Epithelial cell of esophagus (primary cell): Measurements from ENCODE around the gene NGFR.

ENCODE experiments used
- DNase-seq: peaks from one replicate; pipeline ENCODE4 v3.0.0; 2010; ENCODE audit warnings: low read depth
- H3K4me3 ChIP-seq: 2 replicates; pipeline ENCODE4 v1.5.1; 2011; ENCODE audit warnings: mild to moderate bottlenecking, low read length, control low read depth
- CTCF ChIP-seq: IDR thresholded peaks from 2 replicates; pipeline ENCODE4 v1.5.1; 2011; ENCODE audit warnings: low read depth, mild to moderate bottlenecking, low read length, control low read depth, inconsistent platforms; ENCODE audit not compliant: insufficient read depth; ENCODE audit errors: missing control alignments

Gene NGFR

DNA sequence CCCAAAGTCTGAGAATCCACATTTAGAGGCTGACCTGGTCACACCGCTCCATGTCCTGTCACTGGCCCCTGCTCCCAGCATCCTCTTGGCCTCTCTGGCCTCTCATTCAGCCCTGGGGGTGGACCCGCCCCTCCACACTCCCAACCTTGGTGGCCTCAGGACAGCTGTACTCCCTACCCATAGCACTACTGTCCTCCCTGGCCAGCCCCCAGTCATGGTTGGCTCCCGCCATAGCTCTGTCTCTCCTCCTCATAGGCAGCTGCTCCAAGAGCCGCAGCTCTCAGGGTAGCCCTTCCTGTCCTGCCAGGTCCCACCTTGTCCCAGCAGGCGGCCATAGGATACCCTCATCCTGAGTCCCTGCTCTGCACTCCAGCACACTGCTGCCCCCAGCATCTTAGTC lies 42.4 kb upstream of the NGFR start:
- H3K4me3 ChIP-seq, result no peak overlapping the region
- no peak for TF ChIP-seq CTCF
- DNase-seq, result no peak

- no peak overlapping the region for H3K4me3 ChIP-seq
- no peak for TF ChIP-seq CTCF
- no peak for DNase-seq
Measured at GRCh38 chr17:49454050-49454449, 41.0 kb upstream of the NGFR start.

- no peak for DNase-seq
- H3K4me3 ChIP-seq, result no peak overlapping the region
- TF ChIP-seq CTCF, result no peak
Measured at GRCh38 chr17:49455272-49455861, 39.7 kb upstream of the NGFR start.

DNA sequence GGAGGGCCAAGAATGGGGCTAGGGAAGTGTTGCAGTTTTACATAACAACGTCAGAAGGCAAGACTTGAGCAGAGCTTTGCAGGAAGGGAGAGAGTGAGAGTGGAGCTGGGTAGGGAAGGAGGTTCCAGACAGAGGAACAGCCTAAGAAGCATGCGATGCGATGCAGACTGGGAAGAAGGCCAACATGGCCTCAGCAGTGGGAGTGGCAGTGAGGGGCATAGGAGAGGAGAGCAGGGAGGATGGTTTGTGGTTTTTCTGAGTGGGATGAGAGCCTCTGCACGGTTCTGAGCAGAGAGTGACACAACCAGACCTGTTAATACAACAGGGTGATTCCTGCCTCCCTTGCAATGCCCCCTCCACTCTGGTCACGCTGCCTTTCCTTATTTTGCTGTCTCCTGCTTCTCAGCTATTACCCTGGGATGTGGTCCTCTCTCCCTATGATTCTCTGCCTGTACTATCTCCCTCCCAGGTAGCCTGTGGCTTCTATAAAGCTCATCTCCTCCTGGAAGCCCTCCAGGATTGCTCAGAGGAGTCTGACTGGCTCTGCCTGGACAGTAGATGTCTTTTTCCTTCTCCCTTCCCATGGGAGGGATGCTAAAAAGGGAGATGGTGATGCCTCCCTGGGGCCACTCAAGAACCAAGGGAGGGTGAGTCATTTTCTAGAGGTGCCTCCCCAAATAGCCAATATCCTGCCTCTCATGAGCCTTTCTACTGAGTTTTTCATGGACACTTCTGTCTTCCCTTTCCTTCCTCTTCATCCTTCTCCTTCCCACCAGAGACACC lies 38.7 kb upstream of the NGFR start:
- H3K4me3 ChIP-seq, result no peak overlapping the region
- DNase-seq, result no peak
- no peak for TF ChIP-seq CTCF

- no peak for DNase-seq
- H3K4me3 ChIP-seq, result no peak overlapping the region
- TF ChIP-seq CTCF, result no peak
Measured at GRCh38 chr17:49457564-49458535, 37.2 kb upstream of the NGFR start.

- TF ChIP-seq CTCF, result peak; percentile 7
- H3K4me3 ChIP-seq, result no peak overlapping the region
- no peak for DNase-seq
Measured at GRCh38 chr17:49459401-49459984, 35.6 kb upstream of the NGFR start.
